ENCODE data around the gene COL4A2. TPM values are rescaled to one million over a fixed set of nuclear protein-coding genes. Genes with fewer than 3 reads are reported as not detected.

Gene COL4A2
- total and polyA plus RNA-seq, 7 experiments from 2014 or later = 0.05 TPM; not detected in 6

- Mint-ChIP-seq H3K27ac (no peak overlapping the region), H3K4me1 (peaks cover 0 to 5% (median 0%) of the 10 kb centered on the region in 7 donors), H3K36me3 (no peaks in the 10 kb centered on the region), H3K9me3 (peaks cover 0 to 1% (median 0%) of the 10 kb centered on the region in 11 donors), H3K27me3 (peaks cover 4 to 39% (median 8%) of the 10 kb centered on the region in 5 donors), H3K4me3 (no peak overlapping the region)
- H3K27me3 ChIP-seq (ENCODE audit: control insufficient read depth in 2 of 2, insufficient read depth in 2 of 2, low read length in 2 of 2) = no peaks in the 10 kb centered on the region
- no peaks in the 10 kb centered on the region for H3K36me3 ChIP-seq (ENCODE audit: control insufficient read depth in 2 of 3, insufficient read depth in 3 of 3, low read length in 3 of 3)
- POLR2A ChIA-PET = no interaction called here
- no peaks in the 10 kb centered on the region for H3K4me1 ChIP-seq (ENCODE audit: control insufficient read depth in 2 of 2, insufficient read depth in 2 of 2, low read length in 2 of 2)
- H3K9me3 ChIP-seq (ENCODE audit: control insufficient read depth in 2 of 3, low read length in 3 of 3) = no peaks in the 10 kb centered on the region
- intact Hi-C loops (cut with micrococcal nuclease) = no loop called here
- no peak overlapping the region for H3K27ac ChIP-seq (ENCODE audit: low read depth, low read length)
- DNase-seq = no peak
- no peak for ATAC-seq
- CTCF ChIA-PET = no interaction called here
- no peak overlapping the region for H3K4me3 ChIP-seq (ENCODE audit: low read length)
Observed at GRCh38 chr13:110283736-110284517, 23.2 kb upstream of the COL4A2 start.

GRCh38 chr13:110284779-110285484 is 22.2 kb upstream of the COL4A2 start:
- DNase-seq = no peak
- Mint-ChIP-seq H3K27ac (no peak overlapping the region), H3K9me3 (peaks cover 0 to 1% (median 0%) of the 10 kb centered on the region in 11 donors), H3K4me1 (peaks cover 0 to 5% (median 0%) of the 10 kb centered on the region in 7 donors), H3K4me3 (no peak overlapping the region), H3K36me3 (no peaks in the 10 kb centered on the region), H3K27me3 (peaks cover 2 to 35% (median 5%) of the 10 kb centered on the region in 5 donors)
- ChIA-PET CTCF (no interaction called here), POLR2A (no interaction called here)
- Histone ChIP-seq H3K4me1 (ENCODE audit: control insufficient read depth in 2 of 2, insufficient read depth in 2 of 2, low read length in 2 of 2) (no peaks in the 10 kb centered on the region), H3K27me3 (ENCODE audit: control insufficient read depth in 2 of 2, insufficient read depth in 2 of 2, low read length in 2 of 2) (no peaks in the 10 kb centered on the region), H3K4me3 (ENCODE audit: low read length) (no peak overlapping the region), H3K9me3 (ENCODE audit: control insufficient read depth in 2 of 3, low read length in 3 of 3) (no peaks in the 10 kb centered on the region), H3K27ac (ENCODE audit: low read depth, low read length) (no peak overlapping the region), H3K36me3 (ENCODE audit: control insufficient read depth in 2 of 3, insufficient read depth in 3 of 3, low read length in 3 of 3) (no peaks in the 10 kb centered on the region)
- no peak for ATAC-seq
- intact Hi-C loops (cut with micrococcal nuclease) = no loop called here

- ChIA-PET POLR2A (no interaction called here), CTCF (no interaction called here)
- DNase-seq (no peak), ATAC-seq (no peak)
- no peaks in the 10 kb centered on the region for H3K36me3 Mint-ChIP-seq
- Histone ChIP-seq H3K36me3 (ENCODE audit: control insufficient read depth in 2 of 3, insufficient read depth in 3 of 3, low read length in 3 of 3) (no peaks in the 10 kb centered on the region), H3K4me3 (ENCODE audit: low read length) (no peak overlapping the region), H3K9me3 (ENCODE audit: control insufficient read depth in 2 of 3, low read length in 3 of 3) (no peaks in the 10 kb centered on the region), H3K27ac (ENCODE audit: low read depth, low read length) (no peak overlapping the region), H3K4me1 (ENCODE audit: control insufficient read depth in 2 of 2, insufficient read depth in 2 of 2, low read length in 2 of 2) (no peaks in the 10 kb centered on the region), H3K27me3 (ENCODE audit: control insufficient read depth in 2 of 2, insufficient read depth in 2 of 2, low read length in 2 of 2) (no peaks in the 10 kb centered on the region)
- H3K9me3 Mint-ChIP-seq = peaks cover 0 to 2% (median 0%) of the 10 kb centered on the region in 11 donors
- peaks cover 0 to 37% (median 9%) of the 10 kb centered on the region in 5 donors for H3K27me3 Mint-ChIP-seq
- no peak overlapping the region for H3K27ac Mint-ChIP-seq
- intact Hi-C loops (cut with micrococcal nuclease) = no loop called here
- peaks cover 0 to 3% (median 0%) of the 10 kb centered on the region in 7 donors for H3K4me1 Mint-ChIP-seq
- H3K4me3 Mint-ChIP-seq = no peak overlapping the region
Observed at GRCh38 chr13:110285991-110286832, 20.9 kb upstream of the COL4A2 start.

- intact Hi-C loops (cut with micrococcal nuclease) = no loop called here
- Mint-ChIP-seq H3K4me1 (peaks cover 0 to 6% (median 0%) of the 10 kb centered on the region in 7 donors), H3K36me3 (no peaks in the 10 kb centered on the region), H3K27ac (peak overlapping the region in 1 of 9 donors; percentile 37), H3K27me3 (peaks cover 0 to 40% (median 4%) of the 10 kb centered on the region in 5 donors), H3K4me3 (no peak overlapping the region), H3K9me3 (peaks cover 0 to 3% (median 0%) of the 10 kb centered on the region in 11 donors)
- no peaks in the 10 kb centered on the region for H3K27me3 ChIP-seq (ENCODE audit: control insufficient read depth in 2 of 2, insufficient read depth in 2 of 2, low read length in 2 of 2)
- no peaks in the 10 kb centered on the region for H3K4me1 ChIP-seq (ENCODE audit: control insufficient read depth in 2 of 2, insufficient read depth in 2 of 2, low read length in 2 of 2)
- ChIA-PET POLR2A (no interaction called here), CTCF (no interaction called here)
- no peaks in the 10 kb centered on the region for H3K36me3 ChIP-seq (ENCODE audit: control insufficient read depth in 2 of 3, insufficient read depth in 3 of 3, low read length in 3 of 3)
- ATAC-seq = no peak
- no peak overlapping the region for H3K4me3 ChIP-seq (ENCODE audit: low read length)
- H3K27ac ChIP-seq (ENCODE audit: low read depth, low read length) = no peak overlapping the region
- H3K9me3 ChIP-seq (ENCODE audit: control insufficient read depth in 2 of 3, low read length in 3 of 3) = no peaks in the 10 kb centered on the region
- DNase-seq = no peak
Observed at GRCh38 chr13:110286833-110287819, 20.0 kb upstream of the COL4A2 start.

- Histone ChIP-seq H3K27me3 (ENCODE audit: control insufficient read depth in 2 of 2, insufficient read depth in 2 of 2, low read length in 2 of 2) (no peaks in the 10 kb centered on the region), H3K4me3 (ENCODE audit: low read length) (no peak overlapping the region), H3K9me3 (ENCODE audit: control insufficient read depth in 2 of 3, low read length in 3 of 3) (no peaks in the 10 kb centered on the region), H3K27ac (ENCODE audit: low read depth, low read length) (no peak overlapping the region), H3K36me3 (ENCODE audit: control insufficient read depth in 2 of 3, insufficient read depth in 3 of 3, low read length in 3 of 3) (no peaks in the 10 kb centered on the region), H3K4me1 (ENCODE audit: control insufficient read depth in 2 of 2, insufficient read depth in 2 of 2, low read length in 2 of 2) (no peaks in the 10 kb centered on the region)
- Mint-ChIP-seq H3K27me3 (peaks cover under 1 to 45% (median 15%) of the 10 kb centered on the region in 5 donors), H3K4me3 (no peak overlapping the region), H3K27ac (no peak overlapping the region), H3K36me3 (no peaks in the 10 kb centered on the region), H3K4me1 (peaks cover 0 to 6% (median 0%) of the 10 kb centered on the region in 7 donors), H3K9me3 (peaks cover 0 to 5% (median 0%) of the 10 kb centered on the region in 11 donors)
- DNase-seq (no peak), ATAC-seq (no peak)
- intact Hi-C loops (cut with micrococcal nuclease) = no loop called here
- ChIA-PET POLR2A (no interaction called here), CTCF (no interaction called here)
Observed at GRCh38 chr13:110289174-110289573, 17.9 kb upstream of the COL4A2 start.

- intact Hi-C loops (cut with micrococcal nuclease) = no loop called here
- no peak overlapping the region for H3K4me3 Mint-ChIP-seq
- no peaks in the 10 kb centered on the region for H3K4me1 ChIP-seq (ENCODE audit: control insufficient read depth in 2 of 2, insufficient read depth in 2 of 2, low read length in 2 of 2)
- H3K9me3 Mint-ChIP-seq = peaks cover 0 to 5% (median 0%) of the 10 kb centered on the region in 11 donors
- DNase-seq (no peak), ATAC-seq (no peak)
- no peak overlapping the region for H3K4me3 ChIP-seq (ENCODE audit: low read length)
- H3K27me3 ChIP-seq (ENCODE audit: control insufficient read depth in 2 of 2, insufficient read depth in 2 of 2, low read length in 2 of 2) = no peaks in the 10 kb centered on the region
- POLR2A ChIA-PET = no interaction called here
- H3K27me3 Mint-ChIP-seq = peaks cover 4 to 45% (median 17%) of the 10 kb centered on the region in 5 donors
- no peaks in the 10 kb centered on the region for H3K36me3 Mint-ChIP-seq
- H3K27ac ChIP-seq (ENCODE audit: low read depth, low read length) = no peak overlapping the region
- H3K9me3 ChIP-seq (ENCODE audit: control insufficient read depth in 2 of 3, low read length in 3 of 3) = no peaks in the 10 kb centered on the region
- H3K27ac Mint-ChIP-seq = no peak overlapping the region
- peaks cover 0 to 6% (median 0%) of the 10 kb centered on the region in 7 donors for H3K4me1 Mint-ChIP-seq
- no peaks in the 10 kb centered on the region for H3K36me3 ChIP-seq (ENCODE audit: control insufficient read depth in 2 of 3, insufficient read depth in 3 of 3, low read length in 3 of 3)
- CTCF ChIA-PET = no interaction called here
Observed at GRCh38 chr13:110289661-110290060, 17.4 kb upstream of the COL4A2 start.
